Activated T-helper 1 cell treated with Interleukin-2 at 50 U/mL for 16 hours (primary cell): ENCODE data around the gene ASCC1.
A peak's percentile ranks its signal among the peaks of the same experiment; 100 is the strongest.

Source experiments
- DNase-seq: peaks from one replicate; pipeline ENCODE4 v3.0.0-alpha.2; 2020; ENCODE audit warnings: low read depth

ASCC1 gene

DNA sequence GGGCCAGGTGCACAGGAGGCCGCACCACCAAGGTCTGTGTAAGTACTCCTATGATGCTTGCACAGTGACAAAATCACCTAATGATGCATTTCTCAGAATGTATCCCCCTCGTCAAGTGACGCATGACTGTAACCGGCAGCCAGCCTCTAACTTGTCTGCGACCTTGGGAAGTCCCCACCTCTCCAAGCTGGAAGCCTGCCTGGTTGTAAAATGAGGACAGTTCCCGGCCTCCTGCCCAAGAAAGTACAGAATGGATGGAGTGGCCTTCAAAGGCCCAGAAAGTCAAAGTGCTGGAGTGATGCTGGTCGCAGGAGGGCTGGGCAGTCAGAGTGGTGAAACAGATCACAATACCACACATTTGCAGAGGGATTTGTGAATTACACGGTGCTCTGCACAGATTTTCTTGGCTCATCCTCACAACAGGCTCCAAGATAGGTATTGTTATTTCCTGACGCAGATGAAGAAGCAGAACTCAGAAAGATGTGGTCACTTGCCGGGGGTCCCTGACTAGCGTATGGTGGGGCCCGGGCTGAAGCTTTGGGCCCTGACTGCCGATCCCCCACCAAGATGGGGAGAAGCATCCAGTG, 150.5 kb downstream of the ASCC1 start:
- DNase-seq: no peak

GRCh38 chr10:72063703-72064391, 152.2 kb downstream of the ASCC1 start:
- no peak for DNase-seq

DNA sequence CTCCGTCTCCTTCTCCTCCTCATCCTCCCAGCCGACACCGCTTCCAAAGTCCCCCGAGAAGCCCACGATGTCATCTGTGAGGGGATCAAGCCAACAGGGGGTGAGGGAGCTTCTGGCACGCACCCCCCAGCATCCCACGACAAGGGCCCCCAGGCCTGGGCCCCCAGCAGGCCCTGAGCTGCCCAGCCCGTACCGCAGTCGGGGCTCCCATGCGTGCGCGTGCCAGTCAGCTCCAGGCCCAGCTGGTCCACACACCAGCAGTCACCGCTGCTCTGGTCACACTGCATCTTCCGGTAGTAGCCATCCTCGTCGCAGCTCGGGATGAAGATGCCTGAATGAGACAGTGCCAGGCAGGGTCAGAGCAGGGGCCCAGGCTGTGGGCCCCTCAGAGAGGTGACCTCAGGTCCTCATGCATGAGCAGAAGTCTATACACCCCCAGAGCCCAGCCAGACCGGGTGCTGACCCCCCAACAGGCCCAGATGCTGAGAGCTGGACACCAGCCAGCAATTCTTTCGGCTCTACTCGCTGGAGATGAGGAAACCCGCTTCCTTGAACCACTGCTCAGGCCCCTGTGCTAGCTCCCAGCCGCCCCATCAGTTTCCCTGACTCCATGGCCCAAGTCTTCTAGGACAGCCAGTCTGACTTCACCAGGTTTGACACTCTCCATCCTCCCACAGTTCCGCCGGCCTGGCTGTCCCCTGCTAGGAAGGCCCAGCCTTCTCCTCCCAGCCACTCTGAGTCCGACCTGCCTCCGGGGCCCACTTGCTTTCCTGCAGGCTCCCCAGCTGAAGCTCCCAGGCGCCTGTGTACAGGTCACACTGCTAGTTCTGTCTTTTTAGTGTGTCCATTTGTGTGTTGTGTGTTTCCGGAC, 153.0 kb downstream of the ASCC1 start:
- DNase-seq: no peak

- no peak for DNase-seq
Measured at GRCh38 chr10:72062382-72062781, 153.7 kb downstream of the ASCC1 start.

DNA sequence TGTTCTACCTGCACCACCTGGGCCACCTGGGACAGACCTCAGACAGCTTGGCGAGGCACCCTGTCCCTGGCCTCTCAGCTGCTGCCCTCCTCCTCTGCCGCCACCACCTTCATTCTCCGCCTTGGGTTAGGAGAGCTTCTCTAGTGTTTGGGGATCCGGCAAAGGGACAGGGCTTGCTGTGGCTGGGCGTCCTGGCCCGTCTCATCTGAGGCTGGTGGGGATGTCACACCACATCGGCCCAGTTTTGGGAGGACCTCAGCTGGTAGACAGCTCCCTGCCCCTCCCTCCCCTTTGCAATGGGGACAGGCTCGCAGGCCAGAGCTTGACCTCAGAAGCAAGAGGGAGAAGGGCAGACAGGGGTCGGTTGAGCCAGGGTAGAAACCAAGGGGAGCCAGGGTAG, 154.1 kb downstream of the ASCC1 start:
- DNase-seq: no peak

GRCh38 chr10:72061491-72061890, 154.6 kb downstream of the ASCC1 start:
- DNase-seq: no peak

DNA sequence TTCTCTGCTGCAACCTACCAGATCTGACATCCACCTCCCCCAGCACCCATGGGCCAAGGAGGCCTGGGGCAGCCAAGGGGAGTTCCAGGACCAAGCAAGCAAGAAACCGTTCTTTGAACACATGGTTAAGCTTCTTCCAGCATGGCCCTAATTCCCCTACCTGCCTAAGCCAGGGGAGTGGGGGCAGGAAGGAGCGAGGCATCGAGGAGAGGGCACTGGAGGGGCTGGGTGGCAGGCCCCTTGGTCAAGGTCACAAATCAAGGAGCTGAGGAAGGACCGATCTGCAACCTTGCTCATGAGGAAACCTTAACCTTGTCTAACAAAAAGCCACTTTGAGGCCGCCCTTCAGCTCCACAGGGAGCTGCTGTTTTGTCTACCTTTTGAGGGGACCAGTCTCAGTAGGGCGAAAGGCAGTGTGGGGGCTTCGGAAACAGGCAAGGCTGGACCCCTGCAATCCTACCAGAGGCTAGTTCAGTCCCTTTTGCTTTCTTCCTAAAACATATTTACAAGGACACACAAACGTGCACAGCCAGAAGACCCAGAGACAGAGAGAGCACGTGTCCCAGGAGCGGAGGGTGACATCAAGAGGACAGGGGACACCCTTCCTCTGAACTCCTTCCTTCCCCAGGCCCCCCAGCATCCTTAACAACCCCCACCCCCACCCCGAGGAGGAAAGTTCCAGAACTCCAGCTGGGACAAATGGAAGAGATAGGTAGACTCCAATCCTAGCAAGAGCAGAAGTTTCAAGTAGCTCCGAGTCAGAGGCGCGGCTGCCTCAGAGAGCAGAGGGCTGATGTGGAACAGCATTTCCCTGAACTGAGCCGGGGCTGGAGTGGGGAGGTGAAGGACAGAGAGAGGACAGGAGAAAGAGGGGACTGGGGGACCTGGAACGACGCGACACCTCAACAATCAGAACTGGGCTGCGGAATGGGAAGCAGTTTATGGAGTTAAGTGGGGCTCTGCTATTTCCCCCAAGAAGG, 155.9 kb downstream of the ASCC1 start:
- DNase-seq: no peak

DNA sequence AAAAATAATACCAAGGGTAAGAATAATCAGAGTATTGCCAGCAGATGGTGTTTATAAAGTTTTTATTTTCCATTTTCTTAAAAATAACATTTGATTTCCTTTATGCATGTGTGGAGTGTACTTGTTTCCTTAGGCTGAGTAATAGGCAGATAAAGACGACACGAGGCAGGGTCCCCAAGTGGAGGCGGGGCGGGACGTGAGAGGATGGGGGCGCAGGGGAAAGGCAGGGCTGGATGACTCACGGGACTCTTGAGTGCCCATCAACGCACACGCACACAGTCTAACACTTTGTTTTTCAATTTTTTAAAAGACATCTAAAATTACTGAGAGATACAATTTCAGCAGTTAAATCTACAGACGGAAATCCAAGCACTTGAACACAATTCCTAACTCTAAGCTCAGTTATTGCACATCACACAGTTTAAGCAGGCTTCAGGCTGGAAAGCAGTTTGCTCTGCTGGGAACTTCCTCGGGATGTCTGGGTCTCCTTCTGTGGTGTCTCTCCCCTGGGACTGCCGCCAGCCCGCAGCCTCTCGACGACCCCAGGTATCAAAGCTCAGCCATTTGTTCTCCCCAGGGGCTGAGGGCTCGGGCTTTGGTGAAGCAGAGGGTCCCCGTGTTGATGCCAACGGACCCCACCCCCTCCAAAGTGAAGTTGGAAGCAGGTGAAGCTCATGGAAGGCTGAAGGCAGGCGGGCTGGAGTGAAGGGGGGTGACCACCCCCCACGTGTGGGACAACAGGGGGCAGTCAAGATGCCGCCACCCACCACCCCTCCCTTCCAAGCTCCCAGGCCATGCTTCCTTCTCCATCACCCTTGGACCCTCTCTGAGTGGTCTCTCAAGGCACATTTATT, 156.9 kb downstream of the ASCC1 start:
- DNase-seq: no peak

GRCh38 chr10:72058347-72058898, 157.7 kb downstream of the ASCC1 start:
- DNase-seq: no peak

DNA sequence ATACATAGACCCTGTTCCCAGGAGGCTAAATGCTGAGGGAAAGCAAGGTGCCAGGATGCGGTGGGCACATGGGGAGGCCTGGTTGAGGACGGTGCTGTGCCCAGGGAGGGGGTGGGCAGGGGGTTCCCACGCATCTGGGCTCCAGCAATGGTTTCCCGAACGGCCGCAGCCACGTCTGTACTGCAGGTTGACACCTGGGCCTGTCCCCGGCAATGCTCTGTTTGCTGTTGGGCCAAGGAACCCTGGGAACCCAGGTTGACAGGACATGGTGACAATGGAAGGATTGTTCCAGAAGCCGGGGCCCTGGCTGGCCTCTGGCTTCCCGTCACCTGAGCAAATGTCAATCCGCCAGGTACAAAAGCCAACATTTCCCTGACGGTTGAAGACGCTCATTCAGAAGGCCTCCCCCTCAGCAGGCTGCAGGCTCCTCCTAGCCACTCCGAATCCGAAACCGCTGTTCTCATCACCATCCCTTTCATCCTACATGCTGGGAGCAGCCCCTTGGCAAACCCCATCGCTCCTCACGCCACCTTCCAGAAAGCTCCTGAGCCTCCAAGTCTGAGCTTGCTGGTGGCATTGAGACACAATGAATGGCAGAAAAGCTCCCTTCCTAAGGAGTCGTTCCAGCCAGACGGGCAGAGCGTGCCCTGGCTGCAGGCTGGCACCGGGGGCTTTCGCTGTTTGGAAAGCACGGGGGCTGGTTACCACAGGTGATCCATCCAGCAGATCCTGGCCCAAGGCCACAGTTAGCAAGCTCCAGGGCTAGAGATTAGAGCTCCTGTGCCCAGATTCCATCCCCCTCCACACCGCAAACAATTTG, 158.9 kb downstream of the ASCC1 start:
- DNase-seq: no peak

DNA sequence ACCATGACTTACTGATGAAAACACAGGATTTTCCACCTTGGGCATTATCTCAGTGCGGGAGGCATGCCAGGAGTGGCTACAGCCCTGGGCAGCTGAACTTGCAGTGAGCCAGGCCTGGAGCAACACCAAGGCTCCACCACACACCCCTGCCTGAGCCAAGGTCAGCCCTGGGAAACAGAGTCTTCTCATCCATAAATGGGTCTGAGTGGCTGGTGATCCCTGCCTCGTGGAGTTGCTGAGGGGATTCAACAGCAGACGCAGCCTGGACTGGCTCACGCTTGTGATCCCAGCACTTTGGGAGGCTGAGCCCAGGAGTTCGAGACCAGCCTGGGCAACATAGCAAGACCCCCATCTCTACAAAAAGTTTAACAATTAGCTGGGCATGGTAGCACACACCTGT, 160.0 kb downstream of the ASCC1 start:
- no peak for DNase-seq

DNA sequence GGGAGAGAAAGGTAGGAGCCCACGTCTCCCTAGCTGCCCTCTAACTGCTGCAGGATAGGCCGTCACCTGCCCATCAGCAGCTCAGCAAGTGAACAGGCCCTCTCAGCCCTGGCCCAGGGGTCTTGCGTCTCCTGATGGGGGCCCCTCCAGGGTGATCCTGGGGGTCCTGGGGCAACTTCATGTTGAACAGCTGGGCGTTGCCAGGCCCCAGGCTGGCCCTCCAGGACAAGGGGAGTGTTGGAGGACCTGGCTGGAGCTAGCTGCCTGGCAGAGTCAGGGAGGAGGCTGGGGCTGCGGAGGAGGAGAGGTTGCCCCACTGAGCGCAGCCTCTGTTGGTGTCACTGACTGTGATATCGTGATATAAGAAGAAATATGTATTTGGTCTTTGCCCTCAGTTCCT, 162.4 kb downstream of the ASCC1 start:
- DNase-seq: no peak

DNA sequence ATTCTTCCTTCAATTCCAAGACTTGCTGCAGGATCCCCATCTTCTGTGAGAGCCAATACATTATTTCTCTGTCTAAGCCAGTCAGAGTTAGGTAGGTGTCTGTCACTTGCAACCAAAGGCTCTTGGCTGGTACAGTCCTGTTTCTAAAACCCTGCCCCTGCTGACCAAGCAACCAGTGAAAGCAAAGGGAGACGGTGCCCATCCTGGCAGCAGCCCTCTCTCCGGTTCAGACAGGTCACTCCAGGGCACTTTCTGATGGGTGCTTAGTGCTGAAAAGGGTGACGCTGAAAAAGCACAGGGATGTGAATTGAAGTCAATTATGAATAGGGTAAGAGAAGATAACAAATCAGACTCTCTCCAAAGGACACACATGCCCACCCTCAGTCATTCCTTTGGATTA, 165.2 kb downstream of the ASCC1 start:
- DNase-seq: no peak

GRCh38 chr10:72049969-72050781, 165.9 kb downstream of the ASCC1 start:
- DNase-seq: no peak

GRCh38 chr10:72049472-72049871, 166.6 kb downstream of the ASCC1 start:
- no peak for DNase-seq

- peak; percentile 79 for DNase-seq
Measured at GRCh38 chr10:72048450-72049124, 167.5 kb downstream of the ASCC1 start.
